ENCODE measurements around the gene GPR15LG. TPM values are rescaled to one million over a fixed set of nuclear protein-coding genes. Genes with fewer than 3 reads are reported as not detected.

GPR15LG gene
- total RNA-seq, 4 donors from 2014 or later = 197 to 480 (median 266) TPM

DNA sequence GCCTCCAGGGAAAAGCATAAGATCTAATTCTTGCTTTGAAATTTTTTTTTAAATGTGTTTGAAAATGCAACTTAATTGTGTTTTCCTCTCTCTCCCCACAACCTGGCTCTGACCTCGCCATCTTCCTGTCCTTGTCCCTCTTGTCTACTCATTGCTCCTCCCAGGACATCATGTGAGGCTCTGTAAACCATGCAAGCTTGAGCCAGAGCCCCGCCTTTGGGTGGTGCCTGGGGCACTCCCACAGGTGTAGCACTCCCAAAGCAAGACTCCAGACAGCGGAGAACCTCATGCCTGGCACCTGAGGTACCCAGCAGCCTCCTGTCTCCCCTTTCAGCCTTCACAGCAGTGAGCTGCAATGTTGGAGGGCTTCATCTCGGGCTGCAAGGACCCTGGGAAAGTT, 10.9 kb downstream of the GPR15LG start:
- Histone ChIP-seq H3K4me1 (peaks cover 0 to 24% (median 8%) of the 10 kb centered on the region in 4 donors), H3K27me3 (no peaks in the 10 kb centered on the region), H3K36me3 (no peaks in the 10 kb centered on the region), H3K27ac (peak overlapping the region in 3 of 4 donors; percentile 14 to 39 (median 24)), H3K4me3 (no peak overlapping the region), H3K9me3 (no peaks in the 10 kb centered on the region)
- in situ Hi-C loops (cut with MboI; ENCODE audit: low pct_ligation_motif_present in 1 of 4, low pct_unique_long_range_greater_than_20kb in 1 of 4, low sequenced_read_pairs in 3 of 4) = no loop called here
- WGBS, 2 donors (ENCODE audit: low coverage in 1 of 2) = 40 to 71% methylated on average over 1 to 4 of the region's 4 CpGs
- peak; percentile 77 for DNase-seq
- TF ChIP-seq EP300 (IDR thresholded peaks at IDR 0.05; ENCODE audit: low read depth) (no peak), POLR2A (IDR thresholded peaks at IDR 0.05) (no peak), POLR2AphosphoS5 (IDR thresholded peaks at IDR 0.05) (no peak)
- TF ChIP-seq, protein P1, sequence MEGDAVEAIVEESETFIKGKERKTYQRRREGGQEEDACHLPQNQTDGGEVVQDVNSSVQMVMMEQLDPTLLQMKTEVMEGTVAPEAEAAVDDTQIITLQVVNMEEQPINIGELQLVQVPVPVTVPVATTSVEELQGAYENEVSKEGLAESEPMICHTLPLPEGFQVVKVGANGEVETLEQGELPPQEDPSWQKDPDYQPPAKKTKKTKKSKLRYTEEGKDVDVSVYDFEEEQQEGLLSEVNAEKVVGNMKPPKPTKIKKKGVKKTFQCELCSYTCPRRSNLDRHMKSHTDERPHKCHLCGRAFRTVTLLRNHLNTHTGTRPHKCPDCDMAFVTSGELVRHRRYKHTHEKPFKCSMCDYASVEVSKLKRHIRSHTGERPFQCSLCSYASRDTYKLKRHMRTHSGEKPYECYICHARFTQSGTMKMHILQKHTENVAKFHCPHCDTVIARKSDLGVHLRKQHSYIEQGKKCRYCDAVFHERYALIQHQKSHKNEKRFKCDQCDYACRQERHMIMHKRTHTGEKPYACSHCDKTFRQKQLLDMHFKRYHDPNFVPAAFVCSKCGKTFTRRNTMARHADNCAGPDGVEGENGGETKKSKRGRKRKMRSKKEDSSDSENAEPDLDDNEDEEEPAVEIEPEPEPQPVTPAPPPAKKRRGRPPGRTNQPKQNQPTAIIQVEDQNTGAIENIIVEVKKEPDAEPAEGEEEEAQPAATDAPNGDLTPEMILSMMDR (IDR thresholded peaks at IDR 0.05) = no peak
- intact Hi-C loops (cut with DNase I; ENCODE audit: low total_unique reads) = no loop called here

DNA sequence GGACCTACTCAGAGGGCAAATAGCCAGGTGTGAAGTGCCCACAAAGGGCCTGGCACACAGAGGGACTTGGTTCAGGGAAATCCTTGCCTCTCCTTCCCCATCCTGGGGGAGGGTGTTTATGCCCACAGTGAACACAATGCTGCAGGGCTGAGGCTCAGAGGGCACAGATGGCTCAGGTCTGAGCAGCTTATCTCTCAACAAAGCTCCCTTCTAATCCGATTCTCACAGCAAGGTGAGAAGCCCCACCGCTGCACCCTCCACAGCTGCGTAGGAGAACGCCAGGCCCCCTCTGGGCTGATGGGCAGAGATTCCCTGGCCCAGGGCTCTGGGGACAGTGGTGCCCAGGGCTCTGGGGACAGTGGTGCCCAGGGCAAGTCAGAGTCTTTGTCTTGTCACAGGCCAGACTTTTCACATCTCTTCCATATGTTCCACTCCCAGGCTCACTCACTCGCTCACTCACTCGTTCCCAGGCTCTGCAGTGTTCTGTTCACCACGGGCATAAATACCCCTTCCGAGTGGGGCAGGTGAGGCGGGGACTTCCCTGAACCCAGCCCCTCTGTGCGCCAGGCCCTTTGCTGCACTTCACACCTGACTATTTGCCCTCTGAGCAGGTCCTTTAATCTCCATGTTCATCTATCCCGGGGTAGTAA, 12.1 kb downstream of the GPR15LG start:
- no peaks in the 10 kb centered on the region for H3K36me3 ChIP-seq
- no peaks in the 10 kb centered on the region for H3K9me3 ChIP-seq
- no peak overlapping the region for H3K4me3 ChIP-seq
- no peak for DNase-seq
- no peak for TF ChIP-seq EP300 (IDR thresholded peaks at IDR 0.05; ENCODE audit: low read depth)
- no peak for TF ChIP-seq POLR2A (IDR thresholded peaks at IDR 0.05)
- no peak for TF ChIP-seq POLR2AphosphoS5 (IDR thresholded peaks at IDR 0.05)
- TF ChIP-seq, protein P1 (IDR thresholded peaks at IDR 0.05) = no peak
- intact Hi-C loops (cut with DNase I; ENCODE audit: low total_unique reads) = no loop called here
- peaks cover 0 to 23% (median 8%) of the 10 kb centered on the region in 4 donors for H3K4me1 ChIP-seq
- peak overlapping the region in 1 of 4 donors; percentile 34 for H3K27ac ChIP-seq
- in situ Hi-C loops (cut with MboI; ENCODE audit: low pct_ligation_motif_present in 1 of 4, low pct_unique_long_range_greater_than_20kb in 1 of 4, low sequenced_read_pairs in 3 of 4) = no loop called here
- H3K27me3 ChIP-seq = no peaks in the 10 kb centered on the region
- WGBS, 2 donors (ENCODE audit: low coverage in 1 of 2) = 75% methylated on average over 11 of the region's 11 CpGs; no CpG with 5 or more reads in 1 of the 2 donors

DNA sequence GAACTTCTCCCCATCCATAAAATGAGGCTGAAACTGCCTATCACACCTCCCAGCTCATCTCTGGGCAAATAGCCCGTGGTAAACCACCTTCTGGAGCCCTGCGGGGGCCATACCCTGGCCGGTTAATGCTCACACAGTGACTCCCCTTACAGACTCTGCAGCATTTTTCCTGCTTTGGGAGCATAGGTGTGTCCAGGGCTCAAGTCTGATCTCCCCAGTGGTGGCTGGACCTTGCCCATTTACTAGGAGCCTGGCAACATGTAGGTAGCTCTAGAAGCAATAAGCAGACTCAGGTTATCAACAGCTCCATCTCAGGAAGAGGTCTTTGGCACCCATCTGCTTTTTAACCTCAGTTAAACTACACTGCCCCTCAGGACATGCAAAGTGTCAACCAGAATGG, 15.2 kb downstream of the GPR15LG start:
- no peaks in the 10 kb centered on the region for H3K36me3 ChIP-seq
- H3K27ac ChIP-seq = peak overlapping the region in 3 of 4 donors; percentile 33 to 53 (median 50)
- no peak overlapping the region for H3K4me3 ChIP-seq
- H3K4me1 ChIP-seq = peaks cover 0 to 21% (median 9%) of the 10 kb centered on the region in 4 donors
- DNase-seq = peak; percentile 59
- TF ChIP-seq POLR2A (IDR thresholded peaks at IDR 0.05) = peak; percentile 17
- no peak for TF ChIP-seq POLR2AphosphoS5 (IDR thresholded peaks at IDR 0.05)
- in situ Hi-C loops (cut with MboI; ENCODE audit: low pct_ligation_motif_present in 1 of 4, low pct_unique_long_range_greater_than_20kb in 1 of 4, low sequenced_read_pairs in 3 of 4) = no loop called here
- WGBS, 2 donors (ENCODE audit: low coverage in 1 of 2) = 65% methylated on average over 3 of the region's 3 CpGs; no CpG with 5 or more reads in 1 of the 2 donors
- intact Hi-C loops (cut with DNase I; ENCODE audit: low total_unique reads) = no loop called here
- H3K9me3 ChIP-seq = no peaks in the 10 kb centered on the region
- peaks cover 6% of the 10 kb centered on the region for H3K27me3 ChIP-seq

DNA sequence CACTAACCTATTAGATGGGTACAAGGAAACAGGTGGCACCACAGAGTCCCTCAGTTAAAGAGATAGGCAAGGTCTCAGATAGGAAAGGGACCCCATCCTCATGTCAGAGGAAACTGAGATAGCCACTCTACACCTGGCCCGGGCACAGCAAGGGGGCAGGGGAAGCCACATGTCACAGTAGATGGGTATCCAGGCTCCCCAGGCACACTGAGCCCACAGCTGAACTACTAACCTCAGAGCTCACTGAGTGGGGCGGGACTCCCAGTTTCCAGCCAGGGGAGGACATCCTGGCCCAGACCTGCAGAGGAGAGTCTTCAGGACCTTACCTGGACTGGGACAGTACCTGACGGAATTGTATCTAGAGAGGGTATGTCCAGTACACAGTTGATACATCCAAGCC, 17.0 kb downstream of the GPR15LG start:
- H3K4me1 ChIP-seq = peaks cover 0 to 25% (median 21%) of the 10 kb centered on the region in 4 donors
- no peaks in the 10 kb centered on the region for H3K9me3 ChIP-seq
- in situ Hi-C loops (cut with MboI; ENCODE audit: low pct_ligation_motif_present in 1 of 4, low pct_unique_long_range_greater_than_20kb in 1 of 4, low sequenced_read_pairs in 3 of 4) (no loop called here), intact Hi-C loops (cut with DNase I; ENCODE audit: low total_unique reads) (no loop called here)
- DNase-seq = peak; percentile 7
- peaks cover 24% of the 10 kb centered on the region for H3K27me3 ChIP-seq
- no peak overlapping the region for H3K27ac ChIP-seq
- TF ChIP-seq, protein P1 (IDR thresholded peaks at IDR 0.05) = no peak
- TF ChIP-seq POLR2A (IDR thresholded peaks at IDR 0.05) (no peak), POLR2AphosphoS5 (IDR thresholded peaks at IDR 0.05) (no peak), EP300 (IDR thresholded peaks at IDR 0.05; ENCODE audit: low read depth) (no peak)
- H3K4me3 ChIP-seq = no peak overlapping the region
- 81% methylated on average over 3 of the region's 3 CpGs; no CpG with 5 or more reads in 1 of the 2 donors for WGBS, 2 donors (ENCODE audit: low coverage in 1 of 2)
- no peaks in the 10 kb centered on the region for H3K36me3 ChIP-seq
